SU-DHL-6 (cell line): ENCODE measurements around the gene AFG1L.

ENCODE experiments used
- H2AFZ ChIP-seq: fragments of 200-600 bp; sonication (generic); 2 replicates; pipeline ENCODE4 v1.6.1; 2014; ENCODE audit warnings: low read depth, mild to moderate bottlenecking, moderate library complexity, mixed read lengths, antibody characterized with exemption, low read length; ENCODE audit not compliant: severe bottlenecking
- H3F3A ChIP-seq: fragments of 200-600 bp; shearing (Covaris generic); 2 replicates; pipeline ENCODE4 v1.6.0; 2016; ENCODE audit warnings: antibody characterized with exemption, mild to moderate bottlenecking; ENCODE audit not compliant: insufficient read depth
- H3K27ac ChIP-seq: fragments of 200-600 bp; sonication (generic); 2 replicates; pipeline ENCODE4 v1.5.1; 2016; ENCODE audit warnings: low read depth, mild to moderate bottlenecking, low read length, moderate library complexity, mixed read lengths
- H3K27me3 ChIP-seq: fragments of 200-600 bp; sonication (generic), shearing (Covaris generic); 2 replicates; pipeline ENCODE4 v1.6.0; 2014; ENCODE audit warnings: mild to moderate bottlenecking, low read length
- H3K36me3 ChIP-seq: fragments of 200-600 bp; sonication (generic); 2 replicates; pipeline ENCODE4 v1.6.1; 2014; ENCODE audit warnings: mild to moderate bottlenecking, low read length, mixed read lengths
- H3K4me2 ChIP-seq: fragments of 300-600, 200-600 bp; shearing (Covaris generic), sonication (generic); 2 replicates; pipeline ENCODE4 v1.6.0; 2014; ENCODE audit warnings: low read length, low read depth, mild to moderate bottlenecking; ENCODE audit not compliant: poor library complexity, severe bottlenecking
- H3K4me3 ChIP-seq: fragments of 200-600 bp; sonication (generic); 2 replicates; pipeline ENCODE4 v1.5.1; 2014; ENCODE audit warnings: antibody characterized with exemption, low read length, mild to moderate bottlenecking, mixed read lengths; ENCODE audit not compliant: insufficient read depth, poor library complexity, severe bottlenecking
- H3K79me2 ChIP-seq: fragments of 200-600 bp; sonication (generic); 2 replicates; pipeline ENCODE4 v1.6.1; 2014; ENCODE audit warnings: mild to moderate bottlenecking, low read length, moderate library complexity; ENCODE audit not compliant: insufficient read depth
- H3K9ac ChIP-seq: fragments of 200-600 bp; sonication (generic); 2 replicates; pipeline ENCODE4 v1.7.0; 2014; ENCODE audit warnings: mild to moderate bottlenecking, low read length
- H3K9me2 ChIP-seq: fragments of 200-600 bp; sonication (generic); replicated peaks from 2 replicates; pipeline ENCODE4 v1.6.1; 2014; ENCODE audit warnings: low read length; ENCODE audit not compliant: insufficient read depth
- H3K9me3 ChIP-seq: fragments of 200-600 bp; sonication (generic); 2 replicates; pipeline ENCODE4 v1.6.1; 2014; ENCODE audit warnings: low read length, mixed read lengths; ENCODE audit not compliant: insufficient read depth
- H4K20me1 ChIP-seq: fragments of 200-600 bp; sonication (generic); 2 replicates; pipeline ENCODE4 v1.6.1; 2014; ENCODE audit warnings: low read depth, mild to moderate bottlenecking, antibody characterized with exemption, low read length, moderate library complexity, mixed read lengths
- EZH2phosphoT487 ChIP-seq: fragments of 200-600 bp; sonication (generic), shearing (Covaris generic); conservative IDR thresholded peaks from 2 replicates; pipeline ENCODE4 v1.6.1; 2018; ENCODE audit warnings: mild to moderate bottlenecking, antibody characterized with exemption, low read length, moderate library complexity, mixed read lengths
- TF ChIP-seq, protein P1 (sequence below): fragments of 200-600 bp; sonication (generic); IDR thresholded peaks from one replicate; pipeline ENCODE4 v1.5.1; 2017; ENCODE audit warnings: antibody characterized with exemption, mild to moderate bottlenecking, low read length, moderate library complexity; ENCODE audit not compliant: insufficient read depth, poor library complexity, severe bottlenecking

The AFG1L gene

GRCh38 chr6:108250240-108250866 is 44.5 kb upstream of the AFG1L start:
- Histone ChIP-seq H3K9me3 (no peaks in the 10 kb centered on the region), H3K79me2 (peaks cover 93% of the 10 kb centered on the region), H3K9me2 (no peaks in the 10 kb centered on the region), H3K9ac (no peak overlapping the region), H3K4me3 (no peak overlapping the region), H2AFZ (no peak overlapping the region), H4K20me1 (no peaks in the 10 kb centered on the region), H3K27ac (no peak overlapping the region), H3K36me3 (no peaks in the 10 kb centered on the region), H3F3A (no peaks in the 10 kb centered on the region), H3K4me2 (no peak overlapping the region), H3K27me3 (no peaks in the 10 kb centered on the region)
- TF ChIP-seq EZH2phosphoT487, result no peak
- TF ChIP-seq, protein P1, sequence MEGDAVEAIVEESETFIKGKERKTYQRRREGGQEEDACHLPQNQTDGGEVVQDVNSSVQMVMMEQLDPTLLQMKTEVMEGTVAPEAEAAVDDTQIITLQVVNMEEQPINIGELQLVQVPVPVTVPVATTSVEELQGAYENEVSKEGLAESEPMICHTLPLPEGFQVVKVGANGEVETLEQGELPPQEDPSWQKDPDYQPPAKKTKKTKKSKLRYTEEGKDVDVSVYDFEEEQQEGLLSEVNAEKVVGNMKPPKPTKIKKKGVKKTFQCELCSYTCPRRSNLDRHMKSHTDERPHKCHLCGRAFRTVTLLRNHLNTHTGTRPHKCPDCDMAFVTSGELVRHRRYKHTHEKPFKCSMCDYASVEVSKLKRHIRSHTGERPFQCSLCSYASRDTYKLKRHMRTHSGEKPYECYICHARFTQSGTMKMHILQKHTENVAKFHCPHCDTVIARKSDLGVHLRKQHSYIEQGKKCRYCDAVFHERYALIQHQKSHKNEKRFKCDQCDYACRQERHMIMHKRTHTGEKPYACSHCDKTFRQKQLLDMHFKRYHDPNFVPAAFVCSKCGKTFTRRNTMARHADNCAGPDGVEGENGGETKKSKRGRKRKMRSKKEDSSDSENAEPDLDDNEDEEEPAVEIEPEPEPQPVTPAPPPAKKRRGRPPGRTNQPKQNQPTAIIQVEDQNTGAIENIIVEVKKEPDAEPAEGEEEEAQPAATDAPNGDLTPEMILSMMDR, result peak; percentile 30

DNA sequence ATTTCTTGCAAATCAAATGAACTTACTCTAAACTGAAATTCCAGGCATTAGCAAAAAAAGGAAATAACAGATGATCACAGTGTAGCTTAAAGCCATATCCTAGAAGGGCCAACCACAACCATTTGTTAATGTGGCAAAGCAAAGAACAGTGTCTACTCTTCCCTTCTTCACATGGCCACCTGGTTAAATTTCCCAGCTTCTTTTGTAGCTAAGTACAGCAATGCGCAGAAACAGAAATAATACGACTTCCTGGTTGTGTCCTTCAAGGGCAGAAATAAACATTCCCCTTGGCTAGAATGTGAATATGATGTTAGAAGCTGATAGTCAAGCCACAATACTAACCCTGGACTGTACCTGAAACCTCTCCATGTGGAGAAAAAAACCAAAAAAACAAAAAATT is 43.6 kb upstream of the AFG1L start:
- Histone ChIP-seq H2AFZ (no peak overlapping the region), H3K9me3 (no peaks in the 10 kb centered on the region), H3K27ac (no peak overlapping the region), H3K4me3 (no peak overlapping the region), H4K20me1 (no peaks in the 10 kb centered on the region), H3K9ac (no peak overlapping the region), H3K4me2 (no peak overlapping the region), H3K79me2 (peaks cover 97% of the 10 kb centered on the region), H3K36me3 (no peaks in the 10 kb centered on the region), H3K27me3 (no peaks in the 10 kb centered on the region), H3K9me2 (no peaks in the 10 kb centered on the region), H3F3A (no peaks in the 10 kb centered on the region)
- TF ChIP-seq, protein P1, result no peak
- no peak for TF ChIP-seq EZH2phosphoT487

DNA sequence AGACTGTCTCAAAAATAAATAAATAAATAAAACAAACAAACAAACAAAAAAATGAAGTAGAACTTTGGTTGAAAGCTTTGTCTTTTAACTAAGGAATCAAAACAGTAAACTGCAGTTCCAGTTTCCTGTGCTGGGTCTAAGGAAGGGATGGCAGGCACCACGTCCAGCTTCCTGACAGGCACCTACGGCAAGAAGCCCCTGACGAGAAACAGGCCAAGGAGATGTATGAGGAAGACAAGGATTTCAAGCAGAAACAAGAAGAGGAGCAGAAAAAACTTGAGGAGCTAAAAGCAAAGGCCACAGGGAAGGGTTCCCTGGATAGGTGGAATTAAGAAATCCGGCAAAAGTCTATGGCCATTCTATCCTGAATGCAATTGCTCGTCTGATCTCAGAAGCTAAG is 42.8 kb upstream of the AFG1L start:
- Histone ChIP-seq H3K9me3 (no peaks in the 10 kb centered on the region), H3K79me2 (peaks cover 97% of the 10 kb centered on the region), H3K9ac (no peak overlapping the region), H3K27me3 (no peaks in the 10 kb centered on the region), H3F3A (no peaks in the 10 kb centered on the region), H2AFZ (no peak overlapping the region), H3K4me3 (no peak overlapping the region), H4K20me1 (no peaks in the 10 kb centered on the region), H3K9me2 (no peaks in the 10 kb centered on the region), H3K36me3 (no peaks in the 10 kb centered on the region), H3K27ac (no peak overlapping the region), H3K4me2 (no peak overlapping the region)
- no peak for TF ChIP-seq EZH2phosphoT487
- TF ChIP-seq, protein P1, result no peak
